HG03060 (cell line): ENCODE data around the gene PITPNM3.

ENCODE experiments used
- ATAC-seq: cut with Tn5 transposase; IDR thresholded peaks from one replicate; pipeline ENCODE4 v1.9.1; 2021; ENCODE audit warnings: low read depth, moderate number of reproducible peaks; ENCODE audit not compliant: unreplicated experiment

Gene PITPNM3

DNA sequence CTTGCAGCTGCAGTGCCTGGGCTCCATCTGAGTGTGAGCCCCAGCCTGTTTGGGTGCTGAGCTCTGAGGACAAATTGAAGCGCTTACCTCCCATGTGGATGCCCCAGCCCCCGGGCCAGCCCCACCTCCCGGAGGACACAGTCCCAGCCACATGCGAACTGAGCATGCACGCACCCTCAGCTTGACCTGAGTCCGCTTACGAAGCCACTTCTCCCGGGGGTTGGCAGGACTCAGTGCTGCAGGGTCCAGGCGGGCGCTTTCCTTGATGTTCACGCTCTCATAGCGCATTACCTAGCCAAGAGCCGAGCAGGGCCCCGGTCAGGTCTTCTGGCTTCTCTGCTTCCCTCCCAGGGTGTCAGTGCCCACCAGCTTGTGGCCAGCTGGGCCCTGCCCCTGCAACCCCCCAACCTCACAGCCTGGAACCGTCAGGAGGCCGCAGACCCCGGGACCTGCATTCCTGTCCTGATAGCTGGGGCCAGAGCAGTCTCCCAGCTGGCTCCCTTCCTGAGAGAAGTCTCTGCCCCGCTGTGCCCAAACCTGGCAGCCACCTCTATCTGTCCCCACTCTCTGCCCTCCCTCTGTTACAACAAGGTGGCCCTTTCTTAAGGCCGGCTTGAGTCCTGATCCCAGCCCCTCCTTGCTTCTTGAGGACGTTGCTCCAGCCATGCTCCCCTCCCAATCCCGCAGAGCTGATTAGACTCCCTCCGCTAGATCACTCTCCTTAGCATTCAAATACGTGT lies 88.1 kb downstream of the PITPNM3 start:
- ATAC-seq: no peak

DNA sequence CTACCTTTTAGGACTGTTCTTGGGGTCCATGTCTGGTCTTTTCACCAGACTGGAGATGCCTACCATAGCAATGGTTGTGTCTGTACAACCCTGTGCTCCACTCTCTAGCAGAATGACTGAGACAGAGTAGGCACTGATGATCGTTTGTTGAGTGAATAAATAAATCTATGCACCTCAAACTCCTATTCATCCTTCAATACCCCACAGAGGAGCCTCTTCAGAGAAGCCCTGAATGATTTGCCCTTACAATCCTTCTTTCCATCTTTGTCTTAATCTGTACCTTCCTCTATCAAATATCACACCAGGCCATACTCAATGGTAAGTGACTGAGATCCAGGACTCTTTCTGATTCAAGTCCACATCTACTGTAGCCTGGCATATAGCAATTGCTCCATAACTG lies 88.8 kb downstream of the PITPNM3 start:
- no peak for ATAC-seq

DNA sequence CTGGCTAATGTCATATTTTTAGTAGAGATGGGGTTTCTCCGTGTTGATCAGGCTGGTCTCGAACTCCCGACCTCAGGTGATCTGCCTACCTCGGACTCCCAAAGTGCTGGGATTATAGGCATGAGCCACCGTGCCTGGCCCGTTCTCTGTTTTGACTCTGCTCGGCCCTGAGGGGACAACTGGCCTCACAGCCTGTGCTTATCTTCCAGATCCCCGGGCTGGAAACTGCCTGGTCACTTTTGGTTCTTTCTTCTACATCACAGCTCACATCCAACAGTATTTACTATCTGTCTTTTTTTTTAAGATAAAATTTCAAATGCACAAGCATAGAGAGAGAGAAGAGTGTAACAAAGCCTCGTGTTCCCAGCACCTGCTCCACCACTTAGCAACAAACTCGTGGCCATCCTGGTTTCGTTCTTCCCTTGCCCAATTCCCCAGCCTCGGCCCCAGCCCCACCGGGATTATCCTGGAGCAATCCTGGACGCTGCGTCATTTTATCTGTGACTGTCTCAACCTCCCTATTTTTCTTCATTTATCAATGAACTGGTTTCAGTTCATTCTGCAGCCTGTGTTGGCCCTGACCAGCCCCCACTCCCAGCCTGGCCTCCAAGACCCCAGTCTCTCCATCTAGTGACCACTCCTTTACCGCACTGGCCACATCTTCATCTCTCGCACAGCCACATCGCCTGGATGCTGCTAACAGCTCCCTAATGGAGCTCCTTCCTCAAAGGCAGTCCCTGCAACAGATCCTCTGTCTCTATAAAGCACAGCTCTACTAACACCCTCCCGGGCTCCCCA lies 91.0 kb downstream of the PITPNM3 start:
- no peak for ATAC-seq

- no peak for ATAC-seq
Observed at GRCh38 chr17:6464446-6465041, 91.8 kb downstream of the PITPNM3 start.

DNA sequence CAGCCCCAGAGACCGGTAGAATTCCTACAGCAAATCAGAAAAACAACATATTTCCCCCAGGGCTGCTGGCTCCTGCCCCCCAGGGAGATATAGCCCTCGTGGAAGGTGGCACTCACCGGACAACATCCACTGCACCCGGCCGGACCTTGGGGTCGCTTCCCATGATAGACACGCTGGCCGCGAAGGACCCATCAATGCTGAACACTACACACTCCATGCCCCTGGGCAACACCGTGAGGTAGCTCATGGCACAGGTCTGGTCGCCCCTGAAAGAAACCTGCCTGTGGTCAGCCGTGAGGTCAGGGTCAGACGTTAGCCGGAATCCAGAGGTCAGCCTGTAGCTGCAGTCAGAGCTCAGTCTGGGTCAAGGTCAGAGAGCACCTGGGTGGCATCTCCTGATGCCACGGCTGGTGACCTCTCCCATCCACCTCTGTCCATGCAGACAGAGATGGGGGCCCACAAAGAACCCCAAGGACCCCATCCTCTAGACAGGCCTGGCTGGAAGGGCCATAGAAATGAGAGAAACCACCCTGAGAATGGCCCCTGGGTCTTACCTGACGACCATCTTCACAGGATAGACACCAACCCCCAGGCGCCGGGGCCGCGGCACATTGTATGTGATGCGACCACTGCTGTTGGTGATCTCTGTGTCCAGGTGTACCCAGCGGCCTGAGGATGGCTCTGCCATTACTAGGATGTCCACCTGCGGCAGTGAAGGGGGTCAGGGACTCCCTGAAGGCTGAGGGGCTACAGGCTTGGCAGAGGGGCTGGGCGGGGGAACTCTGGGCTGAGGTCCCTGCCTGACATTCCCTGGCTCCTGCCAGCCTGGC lies 92.5 kb downstream of the PITPNM3 start:
- ATAC-seq: no peak

DNA sequence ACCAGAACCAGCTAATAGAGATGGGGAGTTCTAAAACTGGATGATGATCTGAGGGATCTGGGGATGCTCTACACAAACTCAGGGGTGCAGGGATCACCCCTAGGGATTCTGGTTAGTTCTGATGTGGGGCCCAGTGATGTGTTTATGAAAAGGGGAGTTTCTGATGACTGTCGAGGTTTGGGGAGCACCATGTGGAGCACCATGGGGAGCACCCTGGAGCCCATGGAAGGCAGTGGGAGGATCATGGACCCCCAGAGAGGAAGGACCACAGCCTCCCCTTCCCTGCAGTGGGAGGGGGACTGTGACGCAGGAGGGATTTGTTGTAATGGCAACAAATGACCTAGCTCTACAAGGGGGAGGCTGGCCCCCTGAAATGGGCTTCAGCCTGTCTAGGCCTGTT lies 93.7 kb downstream of the PITPNM3 start:
- ATAC-seq: no peak

DNA sequence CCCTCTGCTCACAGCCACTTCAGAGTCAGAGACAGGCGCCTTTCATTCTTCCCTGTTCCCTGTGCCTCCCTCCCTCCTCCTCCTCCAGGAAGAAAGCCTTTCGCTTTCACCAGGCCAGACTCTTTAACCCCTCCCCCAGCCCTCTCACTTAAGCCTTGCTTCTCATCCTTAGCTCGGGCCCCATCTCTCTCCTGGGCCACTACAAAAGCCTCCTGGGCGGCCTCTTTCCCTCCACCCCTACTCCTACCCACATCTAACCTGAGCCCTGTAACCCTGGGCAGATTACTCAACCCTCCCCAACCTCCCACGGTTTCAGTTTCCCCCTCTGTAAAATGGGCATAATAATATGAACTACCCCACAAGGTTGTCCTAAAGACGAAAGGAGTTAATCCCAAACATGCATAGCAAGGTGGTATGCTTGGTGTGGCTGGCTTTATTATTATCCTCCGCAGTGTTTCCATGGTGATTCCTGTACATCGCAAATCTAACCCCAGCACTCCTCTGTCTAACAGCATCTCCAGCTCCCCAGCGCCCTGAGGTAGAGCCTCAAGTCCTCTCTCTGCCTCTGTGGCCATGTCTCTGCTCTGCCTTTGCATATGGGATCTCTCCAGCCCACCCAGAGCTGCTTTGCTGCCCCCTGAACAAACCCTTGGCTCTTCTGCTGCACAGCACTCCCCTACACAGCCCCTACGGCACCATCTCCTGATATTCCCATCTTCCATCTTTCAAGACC lies 94.4 kb downstream of the PITPNM3 start:
- no peak for ATAC-seq

GRCh38 chr17:6461246-6461645 lies 95.1 kb downstream of the PITPNM3 start:
- ATAC-seq: no peak

GRCh38 chr17:6460531-6461161 lies 95.7 kb downstream of the PITPNM3 start:
- no peak for ATAC-seq

DNA sequence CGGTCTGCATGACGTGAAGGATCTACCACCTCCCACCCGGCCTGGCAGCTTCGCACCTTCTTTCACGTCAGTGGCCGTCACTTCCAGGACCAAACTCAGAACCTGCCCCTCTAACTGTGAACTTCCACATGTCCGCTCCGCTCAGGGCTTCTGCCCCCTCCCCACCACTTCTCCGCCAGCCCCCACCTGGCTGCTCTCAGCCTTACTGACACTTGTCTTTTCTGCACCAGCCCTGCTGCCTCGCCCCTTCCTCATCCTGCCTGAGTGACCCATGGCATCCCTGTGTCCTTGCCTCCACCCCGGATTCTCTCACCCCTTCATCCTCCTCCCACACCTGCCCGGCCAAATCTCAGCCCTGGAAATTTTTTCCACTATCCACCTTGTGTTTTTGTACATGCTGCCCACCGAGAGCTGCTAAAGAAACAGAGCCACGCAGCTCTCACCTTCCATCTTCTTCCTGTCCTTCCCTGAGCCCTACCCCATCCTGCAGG lies 97.8 kb downstream of the PITPNM3 start:
- no peak for ATAC-seq

DNA sequence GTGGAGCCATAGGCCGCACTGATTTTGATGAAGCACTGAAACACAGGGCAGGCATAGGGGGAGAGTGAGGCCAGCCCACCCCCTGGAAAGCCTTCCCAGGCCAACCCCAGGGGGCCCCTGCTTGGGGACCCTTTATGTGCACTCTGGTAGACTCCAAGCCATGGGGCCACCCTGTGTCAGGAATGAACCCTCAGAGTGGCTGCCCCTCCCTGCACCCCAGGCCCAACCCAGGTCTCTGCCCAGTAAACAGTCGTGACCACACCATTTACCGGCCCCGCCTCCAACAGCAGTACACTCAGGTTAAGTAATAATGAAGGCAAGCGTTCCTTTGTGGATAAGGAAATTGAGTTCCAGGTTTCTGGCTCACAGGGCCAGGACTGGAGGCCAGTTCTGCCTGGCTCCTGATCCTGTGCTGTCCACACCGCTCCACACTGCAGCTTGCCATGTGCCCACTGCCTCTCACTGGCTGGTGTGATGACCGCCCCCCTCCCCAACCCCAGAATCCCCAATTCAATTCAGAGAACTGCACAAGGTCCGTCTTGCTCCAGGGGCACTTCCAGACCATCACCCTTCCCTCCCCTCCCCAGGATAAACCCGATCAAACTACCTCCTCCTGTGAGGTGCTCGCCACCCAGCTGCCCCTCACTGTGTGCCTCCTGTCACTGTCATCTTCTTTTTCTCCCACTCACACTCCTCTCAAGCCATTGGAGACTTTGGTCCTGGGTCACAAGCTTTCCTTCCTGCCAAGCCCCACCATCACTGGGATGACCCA lies 98.5 kb downstream of the PITPNM3 start:
- ATAC-seq: no peak

GRCh38 chr17:6456914-6457687 lies 99.3 kb downstream of the PITPNM3 start:
- no peak for ATAC-seq

GRCh38 chr17:6456321-6456720 lies 100.0 kb downstream of the PITPNM3 start:
- ATAC-seq: no peak

DNA sequence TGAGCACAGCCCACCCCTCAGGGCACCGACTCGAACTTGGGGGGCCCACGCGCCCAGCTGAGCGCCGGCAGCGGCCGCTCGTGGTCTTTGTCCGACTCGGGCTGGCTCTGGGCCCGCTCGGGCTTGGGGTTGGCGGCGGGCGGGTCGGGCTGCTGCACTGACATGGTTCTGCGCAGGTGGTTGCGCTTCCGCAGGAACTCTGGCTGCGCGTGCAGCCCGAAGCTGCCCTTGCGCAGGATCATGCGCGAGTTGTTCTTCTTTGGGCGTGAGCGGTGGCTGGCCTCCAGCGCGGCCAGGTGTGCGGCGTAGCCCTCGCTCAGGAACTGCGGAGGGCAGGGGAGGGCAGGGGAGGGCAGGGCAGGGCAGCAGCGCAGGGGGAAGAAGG lies 101.0 kb downstream of the PITPNM3 start:
- no peak for ATAC-seq

DNA sequence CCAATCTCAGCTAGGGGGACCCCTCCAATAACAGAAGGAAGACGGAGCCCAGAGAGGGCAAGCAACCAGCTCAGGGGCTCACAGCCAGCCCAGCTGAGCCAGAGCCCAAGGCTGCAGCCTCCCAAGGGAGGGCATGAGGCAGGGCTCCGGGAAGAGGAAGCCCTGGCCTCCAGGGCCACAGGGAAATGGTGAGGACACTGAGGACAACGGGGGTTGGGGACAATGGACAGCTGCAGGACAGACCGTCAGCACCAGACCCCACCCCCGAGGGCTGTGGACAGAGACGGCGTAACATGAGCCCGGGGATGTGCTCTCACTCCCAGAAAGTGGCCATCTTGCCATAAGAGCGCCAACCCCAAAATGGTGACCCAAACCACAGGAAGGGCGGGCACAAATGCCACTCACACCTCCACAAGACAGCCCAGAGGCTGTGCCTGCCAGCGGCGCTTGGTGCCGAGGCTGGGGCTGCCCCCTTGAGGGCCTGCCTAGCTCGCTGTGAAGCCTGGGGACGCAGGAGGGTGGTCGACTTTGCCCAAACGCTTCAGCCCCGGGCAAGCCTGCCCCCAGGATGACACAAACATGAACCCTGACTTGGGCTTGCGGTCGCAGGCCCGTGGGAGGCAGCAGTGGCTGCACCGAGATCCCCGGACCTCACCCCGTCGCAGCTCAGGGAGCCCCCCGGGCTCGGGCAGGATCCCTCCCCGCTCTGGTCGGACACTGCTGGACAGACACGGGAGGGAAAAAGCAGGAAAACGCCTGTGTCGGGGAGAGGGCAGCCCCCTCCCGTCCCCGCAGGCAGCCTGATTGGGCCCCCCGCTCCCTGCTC lies 101.6 kb downstream of the PITPNM3 start:
- no peak for ATAC-seq

DNA sequence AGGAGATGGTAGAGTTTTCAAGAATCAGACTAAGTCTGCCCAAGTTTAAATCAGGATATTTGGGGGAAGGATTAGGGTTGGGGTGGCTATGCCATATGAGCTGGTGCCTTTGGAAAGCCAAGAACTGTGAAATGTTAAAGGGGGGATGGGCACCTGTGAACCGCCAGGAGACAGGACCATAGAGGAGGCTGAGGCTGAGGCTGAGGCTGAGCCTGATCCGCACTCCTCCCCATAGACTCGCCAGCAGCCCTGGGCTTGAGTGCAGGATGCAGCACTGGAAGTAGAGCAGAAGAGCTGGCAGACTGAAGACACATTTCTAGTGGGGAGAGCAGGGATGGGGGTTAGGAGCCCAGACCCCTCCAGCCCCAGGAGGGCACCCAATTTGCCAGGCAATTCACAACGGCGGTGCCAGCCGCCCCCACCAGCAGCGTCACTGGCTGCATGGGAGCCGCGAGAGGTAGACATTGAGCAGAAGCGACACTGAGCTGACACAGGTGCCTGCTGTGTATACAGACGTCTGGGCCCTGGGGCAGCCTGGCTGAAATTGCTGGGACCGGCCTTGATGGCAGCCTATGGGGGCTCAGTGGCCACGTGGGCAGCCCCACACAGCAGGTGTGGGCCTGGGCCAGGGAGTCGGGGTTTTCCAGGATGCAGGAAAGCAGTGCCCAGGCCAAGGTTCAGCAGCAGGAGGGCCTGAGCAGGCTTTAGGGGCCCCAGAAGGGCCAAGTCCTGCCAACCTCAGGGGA lies 102.9 kb downstream of the PITPNM3 start:
- no peak for ATAC-seq
